Measurements from ENCODE around the gene FAM180B. TPM values are rescaled to one million over a fixed set of nuclear protein-coding genes. Genes with fewer than 3 reads are reported as not detected.

FAM180B gene
- total and polyA plus RNA-seq, 2 of the 13 experiments (the other 11 are each of a cell fraction or from before 2014, with no cell fraction given): 0.40 to 1.0 TPM

- 0 out of 2 replicates have a peak, but pooled peaks have one; percentile 65 for TF ChIP-seq ZNF432 (CRISPR knock-in tag; IDR thresholded peaks at IDR 0.05; ENCODE audit: borderline replicate concordance)
- peak; percentile 75; the same call in 1 of the 2 replicates for TF ChIP-seq TAF1 (CRISPR knock-in tag; IDR thresholded peaks at IDR 0.05)
- 0 out of 2 replicates have a peak, but pooled peaks have one; percentile 67 for TF ChIP-seq ZNF572 (CRISPR knock-in tag; IDR thresholded peaks at IDR 0.05)
- 0 out of 2 replicates have a peak, but pooled peaks have one; percentile 19 for TF ChIP-seq NR0B2 (CRISPR knock-in tag; IDR thresholded peaks at IDR 0.05)
- TF ChIP-seq HNRNPLL (IDR thresholded peaks at IDR 0.05; ENCODE audit: low read depth, low read length, poor library complexity, severe bottlenecking): peak; percentile 71
- no peak; the same call in none of the 2 replicates for TF ChIP-seq ZSCAN9 (CRISPR knock-in tag; IDR thresholded peaks at IDR 0.05; ENCODE audit: borderline replicate concordance)
- TF ChIP-seq CBX2 (IDR thresholded peaks at IDR 0.05; ENCODE audit: low read depth, low read length): no peak
- TF ChIP-seq CBX2 (CRISPR knock-in tag; IDR thresholded peaks at IDR 0.05; ENCODE audit: low read depth): no peak
- TF ChIP-seq ZNF331 (CRISPR knock-in tag; IDR thresholded peaks at IDR 0.05): peak; percentile 66; the same call in 1 of the 2 replicates
- TF ChIP-seq, protein P1, sequence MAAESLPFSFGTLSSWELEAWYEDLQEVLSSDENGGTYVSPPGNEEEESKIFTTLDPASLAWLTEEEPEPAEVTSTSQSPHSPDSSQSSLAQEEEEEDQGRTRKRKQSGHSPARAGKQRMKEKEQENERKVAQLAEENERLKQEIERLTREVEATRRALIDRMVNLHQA (CRISPR knock-in tag; IDR thresholded peaks at IDR 0.05): no peak
- TF ChIP-seq HNF4G (IDR thresholded peaks at IDR 0.05; ENCODE audit: borderline replicate concordance, low read depth, low read length): no peak
- peak; percentile 39; the same call in 1 of the 2 replicates for TF ChIP-seq HNF4G (CRISPR knock-in tag; IDR thresholded peaks at IDR 0.05; ENCODE audit: borderline replicate concordance, low read depth)
- peak; percentile 55; the same call in 1 of the 2 replicates for TF ChIP-seq EED (CRISPR knock-in tag; IDR thresholded peaks at IDR 0.05)
- TF ChIP-seq ZNF510 (CRISPR knock-in tag; IDR thresholded peaks at IDR 0.05; ENCODE audit: low read depth): peak; percentile 47; the same call in 1 of the 2 replicates
- TF ChIP-seq, protein P2, sequence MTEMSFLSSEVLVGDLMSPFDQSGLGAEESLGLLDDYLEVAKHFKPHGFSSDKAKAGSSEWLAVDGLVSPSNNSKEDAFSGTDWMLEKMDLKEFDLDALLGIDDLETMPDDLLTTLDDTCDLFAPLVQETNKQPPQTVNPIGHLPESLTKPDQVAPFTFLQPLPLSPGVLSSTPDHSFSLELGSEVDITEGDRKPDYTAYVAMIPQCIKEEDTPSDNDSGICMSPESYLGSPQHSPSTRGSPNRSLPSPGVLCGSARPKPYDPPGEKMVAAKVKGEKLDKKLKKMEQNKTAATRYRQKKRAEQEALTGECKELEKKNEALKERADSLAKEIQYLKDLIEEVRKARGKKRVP (CRISPR knock-in tag; IDR thresholded peaks at IDR 0.05): 0 out of 4 replicates have a peak, but pooled peaks of 1 of the 2 experiments have one; percentile 38
- peak; percentile 77 for TF ChIP-seq HIVEP1 (CRISPR knock-in tag; IDR thresholded peaks at IDR 0.05)
- peak; percentile 18; the same call in 1 of the 2 replicates for TF ChIP-seq ZNF143 (CRISPR knock-in tag; IDR thresholded peaks at IDR 0.05)
- peak; percentile 69 for TF ChIP-seq BORCS8-MEF2B (CRISPR knock-in tag; IDR thresholded peaks at IDR 0.05)
- TF ChIP-seq LCORL (IDR thresholded peaks at IDR 0.05): no peak
- TF ChIP-seq LCORL (CRISPR knock-in tag; IDR thresholded peaks at IDR 0.05): peak; percentile 60
- TF ChIP-seq, protein P3, sequence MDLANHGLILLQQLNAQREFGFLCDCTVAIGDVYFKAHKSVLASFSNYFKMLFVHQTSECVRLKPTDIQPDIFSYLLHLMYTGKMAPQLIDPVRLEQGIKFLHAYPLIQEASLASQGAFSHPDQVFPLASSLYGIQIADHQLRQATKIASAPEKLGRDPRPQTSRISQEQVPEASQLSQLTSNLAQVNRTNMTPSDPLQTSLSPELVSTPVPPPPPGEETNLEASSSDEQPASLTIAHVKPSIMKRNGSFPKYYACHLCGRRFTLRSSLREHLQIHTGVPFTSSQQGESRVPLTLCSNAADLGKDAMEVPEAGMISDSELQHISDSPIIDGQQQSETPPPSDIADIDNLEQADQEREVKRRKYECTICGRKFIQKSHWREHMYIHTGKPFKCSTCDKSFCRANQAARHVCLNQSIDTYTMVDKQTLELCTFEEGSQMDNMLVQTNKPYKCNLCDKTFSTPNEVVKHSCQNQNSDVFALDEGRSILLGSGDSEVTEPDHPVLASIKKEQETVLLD (CRISPR knock-in tag; IDR thresholded peaks at IDR 0.05; ENCODE audit: low read depth): peak; percentile 98
- TF ChIP-seq HDAC6 (IDR thresholded peaks at IDR 0.05; ENCODE audit: low read depth, low read length): no peak
- TF ChIP-seq, protein P4, sequence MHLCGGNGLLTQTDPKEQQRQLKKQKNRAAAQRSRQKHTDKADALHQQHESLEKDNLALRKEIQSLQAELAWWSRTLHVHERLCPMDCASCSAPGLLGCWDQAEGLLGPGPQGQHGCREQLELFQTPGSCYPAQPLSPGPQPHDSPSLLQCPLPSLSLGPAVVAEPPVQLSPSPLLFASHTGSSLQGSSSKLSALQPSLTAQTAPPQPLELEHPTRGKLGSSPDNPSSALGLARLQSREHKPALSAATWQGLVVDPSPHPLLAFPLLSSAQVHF (CRISPR knock-in tag; IDR thresholded peaks at IDR 0.05): peak; percentile 38; the same call in 1 of the 2 replicates
- 0 out of 2 replicates have a peak, but pooled peaks have one; percentile 12 for TF ChIP-seq REPIN1 (CRISPR knock-in tag; IDR thresholded peaks at IDR 0.05; ENCODE audit: borderline replicate concordance, low read depth)
- TF ChIP-seq ZNF546 (CRISPR knock-in tag; conservative IDR thresholded peaks at IDR 0.05): peak; percentile 79; the same call in 1 of the 2 replicates
Observed at GRCh38 chr11:47552566-47553405, 33.7 kb upstream of the FAM180B start, which contains the start of gene CELF1 (continued).
